OCI-LY7 (cell line): Measurements from ENCODE around the gene CYB561D1. TPM values are rescaled to one million over a fixed set of nuclear protein-coding genes. Genes with fewer than 3 reads are reported as not detected.
A peak's percentile ranks its signal among the peaks of the same experiment; 100 is the strongest.
"Not testable (repeated sequence)": the region's sequence is repeated elsewhere in the genome, so short reads cannot be mapped to it uniquely, and the experiment has no call there.

Source experiments
- Bru-seq: library from RNA; stranded (reverse); fragments of 400-500 nt; gene quantifications from one replicate; lab custom pipeline; 2021; lab: Mats Ljungman, UMichigan
- BruChase-seq, 2 experiments: library from RNA; stranded (reverse); fragments of 400-500 nt; gene quantifications; one replicate each; lab custom pipeline; 2021; lab: Mats Ljungman, UMichigan
- BruUV-seq: library from RNA; stranded (reverse); fragments of 400-500 nt; replicated peaks from 2 replicates; lab custom pipeline; 2021; lab: Mats Ljungman, UMichigan
- CTCF ChIA-PET: fragments of 300-600 bp; sonication (Branson Sonifier 250); formaldehyde crosslinking; loops from one replicate; lab custom pipeline; 2022; ENCODE audit warnings: antibody characterized with exemption; ENCODE audit not compliant: unreplicated experiment; lab: Charles Lee
- POLR2A ChIA-PET: fragments of 300-600 bp; sonication (Branson Sonifier 250); formaldehyde crosslinking; loops from one replicate; lab custom pipeline; 2022; ENCODE audit warnings: antibody characterized with exemption; lab: Charles Lee
- DNase-seq: peaks from one replicate; pipeline ENCODE4 v3.0.0-alpha.2; 2015; ENCODE audit warnings: low spot score
- H2AFZ ChIP-seq: fragments of 200-600 bp; sonication (generic), shearing (Covaris generic); 2 replicates; pipeline ENCODE4 v1.6.1; 2014; ENCODE audit warnings: mild to moderate bottlenecking, antibody characterized with exemption, low read length, moderate library complexity
- H3K27ac ChIP-seq: fragments of 200-600 bp; sonication (generic); 2 replicates; pipeline ENCODE4 v1.5.1; 2014; ENCODE audit warnings: mixed run types, low read depth, mild to moderate bottlenecking, moderate library complexity, low read length, inconsistent platforms; ENCODE audit not compliant: poor library complexity, severe bottlenecking
- H3K36me3 ChIP-seq: fragments of 200-600 bp; sonication (generic); 2 replicates; pipeline ENCODE4 v1.6.1; 2014; ENCODE audit warnings: mild to moderate bottlenecking, antibody characterized with exemption, low read length, moderate library complexity, mixed read lengths; ENCODE audit not compliant: insufficient read depth
- H3K4me1 ChIP-seq: fragments of 200-600 bp; sonication (generic); 2 replicates; pipeline ENCODE4 v1.5.1; 2014; ENCODE audit warnings: mild to moderate bottlenecking, low read length; ENCODE audit not compliant: insufficient read depth, poor library complexity, severe bottlenecking
- H3K4me2 ChIP-seq: fragments of 200-600 bp; sonication (generic); 2 replicates; pipeline ENCODE4 v1.6.1; 2014; ENCODE audit warnings: mild to moderate bottlenecking, low read length
- H3K4me3 ChIP-seq: fragments of 200-600 bp; sonication (generic); 2 replicates; pipeline ENCODE4 v1.5.1; 2014; ENCODE audit warnings: mild to moderate bottlenecking, low read depth, low read length; ENCODE audit not compliant: poor library complexity, severe bottlenecking
- H3K79me2 ChIP-seq: fragments of 200-600 bp; sonication (generic); 2 replicates; pipeline ENCODE4 v1.6.1; 2016; ENCODE audit warnings: low read depth, mild to moderate bottlenecking, low read length, moderate library complexity, mixed read lengths; ENCODE audit not compliant: insufficient read depth
- H3K9me2 ChIP-seq: fragments of 200-600 bp; sonication (generic); 2 replicates; pipeline ENCODE4 v1.6.1; 2016; ENCODE audit warnings: mild to moderate bottlenecking, low read length, mixed read lengths; ENCODE audit not compliant: insufficient read depth
- H3K9me3 ChIP-seq: fragments of 200-600 bp; sonication (generic); 2 replicates; pipeline ENCODE4 v1.6.1; 2014; ENCODE audit warnings: mild to moderate bottlenecking, mixed run types, low read length, mixed read lengths
- H4K20me1 ChIP-seq: fragments of 200-600 bp; sonication (generic); 2 replicates; pipeline ENCODE4 v1.6.1; 2014; ENCODE audit warnings: mild to moderate bottlenecking, antibody characterized with exemption, low read length, moderate library complexity, mixed read lengths; ENCODE audit not compliant: insufficient read depth
- CTCF ChIP-seq: fragments of 200-600 bp; sonication (generic); conservative IDR thresholded peaks from 2 replicates; pipeline ENCODE4 v1.5.1; 2014; ENCODE audit warnings: mild to moderate bottlenecking, antibody characterized with exemption, low read length, moderate library complexity, mixed read lengths
- EZH2phosphoT487 ChIP-seq: fragments of 200-600 bp; sonication (generic); IDR thresholded peaks from 2 replicates; pipeline ENCODE4 v1.6.1; 2018; ENCODE audit warnings: low read depth, borderline replicate concordance, mild to moderate bottlenecking, mixed run types, antibody characterized with exemption, low read length, moderate library complexity, mixed read lengths
- intact Hi-C: fragments of 100-400 bp; cut with micrococcal nuclease; formaldehyde crosslinking; loops from one replicate; pipeline ENCODE4 v1.10.0; 2022; ENCODE audit not compliant: unreplicated experiment
- long read RNA-seq: library from polyadenylated mRNA; stranded (forward); transcript quantifications from one replicate; pipeline ENCODE4 v2.0.0, GENCODE V29; 2022
- total RNA-seq, 2 experiments: library from RNA; depleted of rRNA in 1 of 2; stranded (reverse); fragments of >200 nt in 1 of 2; shearing (Covaris generic) in 1 of 2; gene quantifications; 2 replicates each; pipeline ENCODE4 v1.2.3, GENCODE V29; 2014 to 2022

The CYB561D1 gene
- total RNA-seq (2014; rRNA removed; shearing (Covaris generic)) (5.8 and 6.2 TPM in 2 replicates), total RNA-seq (2022) (10.5 and 11.3 TPM in 2 replicates), Bru-seq, nascent RNA (percentile 60 among the genes with signal in this experiment), BruChase-seq, experiment 1, labeled RNA remaining after a 6-hour chase (percentile 61 among the genes with signal in this experiment), BruChase-seq, experiment 2, labeled RNA remaining after a 2-hour chase (percentile 74 among the genes with signal in this experiment)
- long read RNA-seq, full-length matches to known transcripts: 9 of 16 reads
- long read RNA-seq, partial matches to known transcripts: 7 of 16 reads
- long read RNA-seq, other reads (novel, unspliced or antisense): 0 of 16 reads

DNA sequence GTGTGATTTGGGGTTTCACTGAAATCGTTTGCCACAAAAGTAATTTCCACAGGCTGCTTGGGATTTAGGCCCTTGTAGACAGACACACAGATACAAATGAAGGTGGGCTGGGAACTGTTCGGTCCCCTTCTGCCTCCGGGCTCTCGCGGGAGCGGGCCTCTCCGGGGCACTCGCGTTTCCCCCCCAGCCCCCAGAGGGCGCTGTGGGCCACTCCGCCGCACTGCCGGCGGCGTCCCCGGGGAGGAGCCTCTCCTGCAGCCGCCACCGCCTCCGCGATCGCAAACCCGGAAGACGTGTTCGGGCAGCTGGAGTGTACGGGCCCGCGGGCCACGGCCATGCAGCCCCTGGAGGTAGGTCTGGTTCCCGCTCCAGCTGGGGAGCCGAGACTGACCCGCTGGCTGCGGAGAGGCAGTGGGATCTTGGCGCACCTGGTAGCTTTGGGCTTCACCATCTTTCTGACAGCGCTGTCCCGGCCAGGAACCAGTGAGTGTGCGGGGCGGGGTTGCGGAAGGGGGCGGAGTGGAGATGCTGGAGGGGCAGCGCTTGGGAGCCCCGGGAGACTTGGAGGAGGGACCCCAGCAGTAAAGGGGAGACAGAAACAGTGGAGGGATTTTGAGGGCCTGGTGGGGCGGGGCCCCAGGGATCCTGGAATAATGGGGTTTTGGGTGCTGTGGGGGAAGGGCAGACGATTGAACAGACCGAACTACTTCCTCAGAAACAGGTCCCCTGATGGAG is at the start of gene CYB561D1:
TSS of gene CYB561D1 (plus strand) at position 290 of the 735 bp plus-strand sequence. CDS start at position 336, 46 bp downstream.
- Histone ChIP-seq H3K4me3 (peak within 1 kb of the TSS; percentile 95), H3K27ac (peak within 1 kb of the TSS; percentile 68), H3K4me1 (peaks cover 14% of the 10 kb centered on the region), H3K36me3 (peaks cover 30% of the 10 kb centered on the region; the same call in 1 of the 2 replicates), H3K9me3 (no peaks in the 10 kb centered on the region), H3K9me2 (no peaks in the 10 kb centered on the region), H2AFZ (peak within 1 kb of the TSS; percentile 83), H4K20me1 (no peaks in the 10 kb centered on the region), H3K4me2 (peak within 1 kb of the TSS; percentile 77), H3K79me2 (peaks cover 7% of the 10 kb centered on the region; the same call in 1 of the 2 replicates)
- CTCF ChIA-PET: interaction anchor here (0.6 to 2.6 kb wide), 5 partner anchors 10 to 119 kb away, joined by 4 to 35 read pairs (median 4); partner anchors contain the start of gene ATXN7L2
- intact Hi-C loops: loop anchor here (1.0 to 5.0 kb wide), 2 partner anchors 39 to 128 kb away; no protein-coding TSS in a partner anchor
- POLR2A ChIA-PET: interaction anchor here (0.6 to 1.5 kb wide), 5 partner anchors 12 to 277 kb away, joined by 3 to 5 read pairs (median 4); no protein-coding TSS in a partner anchor
- TF ChIP-seq CTCF (peak; percentile 94), EZH2phosphoT487 (no peak)
- peak; percentile 91 for DNase-seq
- BruUV-seq: no TSS peak

DNA sequence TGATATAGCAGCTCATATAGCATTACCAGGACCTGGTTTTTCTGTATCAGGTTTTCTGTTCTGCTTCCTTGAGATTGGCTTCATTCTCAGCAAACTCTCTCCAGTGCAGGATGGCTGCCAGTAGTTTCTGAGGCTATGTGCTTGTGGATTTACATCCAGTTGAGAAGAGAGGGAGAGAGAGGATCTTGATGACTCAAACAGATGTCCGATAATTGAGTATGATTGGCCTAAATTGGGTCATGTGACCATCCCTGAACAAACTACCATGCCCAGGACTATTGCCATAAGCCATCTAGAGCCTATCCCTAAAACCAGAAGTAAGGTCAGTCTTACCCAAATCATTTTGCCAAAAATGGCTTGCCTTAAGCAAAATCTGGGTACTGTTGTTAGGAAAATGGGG is 49.5 kb upstream of the CYB561D1 start:
- Histone ChIP-seq H3K4me1 (no peaks in the 10 kb centered on the region), H3K4me3 (no peak overlapping the region), H3K4me2 (no peak overlapping the region), H3K27ac (no peak overlapping the region), H3K79me2 (no peaks in the 10 kb centered on the region), H4K20me1 (no peaks in the 10 kb centered on the region), H3K36me3 (no peaks in the 10 kb centered on the region), H3K9me2 (no peaks in the 10 kb centered on the region), H3K9me3 (0 out of 2 replicates have a peak, but pooled peaks cover 6% of the 10 kb centered on the region), H2AFZ (no peak overlapping the region)
- TF ChIP-seq EZH2phosphoT487 (no peak), CTCF (no peak)
- POLR2A ChIA-PET: interaction anchor here (0.7 kb wide), 1 partner anchor 229 kb away, joined by 3 read pairs; no protein-coding TSS in a partner anchor
- CTCF ChIA-PET: no interaction called here
- intact Hi-C loops: no loop called here
- BruUV-seq: no TSS peak
- DNase-seq: no peak

- intact Hi-C loops, BruUV-seq, POLR2A ChIA-PET: not testable (repeated sequence)
Observed at GRCh38 chr1:109445949-109446695, 47.8 kb upstream of the CYB561D1 start.

More at GRCh38 chr1:109445949-109446695, 47.8 kb upstream of the CYB561D1 start:
- DNase-seq, H3K36me3 ChIP-seq, H3K4me2 ChIP-seq, H3K4me3 ChIP-seq, H4K20me1 ChIP-seq, H3K9me3 ChIP-seq, CTCF ChIA-PET, H3K27ac ChIP-seq, H3K4me1 ChIP-seq, H3K9me2 ChIP-seq, H2AFZ ChIP-seq, H3K79me2 ChIP-seq: not testable (repeated sequence)
